Panc1 (cell line): ENCODE results near the gene CCDC200.

Source experiments
- CTCF ChIP-seq: fragments of 450-650 bp; IDR thresholded peaks from 2 replicates; pipeline ENCODE4 v1.5.1; 2017; ENCODE audit warnings: mild to moderate bottlenecking
- POLR2AphosphoS5 ChIP-seq: IDR thresholded peaks from 2 replicates; pipeline ENCODE4 v1.6.1; 2012; ENCODE audit warnings: mild to moderate bottlenecking, low read depth, low read length, moderate library complexity
- REST ChIP-seq, 2 experiments: IDR thresholded peaks; 2 replicates each; pipeline ENCODE4 v1.6.1; 2011 to 2012; ENCODE audit warnings: low read depth in 2 of 2, control low read depth in 1 of 2, low read length in 1 of 2, mild to moderate bottlenecking in 1 of 2, moderate library complexity in 1 of 2; ENCODE audit not compliant: insufficient read depth in 1 of 2

GRCh38 chr17:43226393-43226792 is 2.0 kb downstream of the CCDC200 start:
- TF ChIP-seq POLR2AphosphoS5 (no peak), CTCF (no peak), REST (IDR thresholded peaks at IDR 0.05; ENCODE audit: insufficient read depth in 1 of 2, low read depth in 2 of 2, low read length in 1 of 2) (no peak)
